ENCODE data around the gene ETFB. TPM values are rescaled to one million over a fixed set of nuclear protein-coding genes. Genes with fewer than 3 reads are reported as not detected.
"Not testable (repeated sequence)": the region's sequence is repeated elsewhere in the genome, so short reads cannot be mapped to it uniquely, and the experiment has no call there.

The ETFB gene
- 41.1 and 42.4 TPM in 2 replicates for total RNA-seq
- long read RNA-seq, transcript ETFB-201 (6 exons, 900 nt) = major isoform, 11 of 17 reads
- long read RNA-seq, partial matches to known transcripts = 0 of 17 reads
- long read RNA-seq, other reads (novel, unspliced or antisense) = 2 of 17 reads

- Mint-ChIP-seq H3K4me3 (peak within 1 kb of the TSS; percentile 99), H3K36me3 (ENCODE audit: low read depth) (no peaks in the 10 kb centered on the region), H3K27me3 (ENCODE audit: low read depth) (no peaks in the 10 kb centered on the region), H3K4me1 (peaks cover 50% of the 10 kb centered on the region), H3K9me3 (no peaks in the 10 kb centered on the region), H3K27ac (ENCODE audit: unreplicated experiment) (peak within 1 kb of the TSS; percentile 99)
- no peak for DNase-seq (ENCODE audit: low read depth, low spot score)
- no peak for TF ChIP-seq CTCF (conservative IDR thresholded peaks at IDR 0.05)
These were observed at the start of gene ETFB for GRCh38 chr19:51365965-51366388. ETFB (minus strand) TSS chr19:51366388; CDS start chr19:51366326, 62 bp downstream.

GRCh38 chr19:51415187-51415586, 49.0 kb upstream of the ETFB start:
- no peak for TF ChIP-seq CTCF (conservative IDR thresholded peaks at IDR 0.05)
- no peaks in the 10 kb centered on the region for H3K4me1 Mint-ChIP-seq
- DNase-seq (ENCODE audit: low read depth, low spot score) = no peak
- no peak overlapping the region for H3K27ac Mint-ChIP-seq (ENCODE audit: unreplicated experiment)
- no peaks in the 10 kb centered on the region for H3K9me3 Mint-ChIP-seq
- peaks cover 12% of the 10 kb centered on the region for H3K27me3 Mint-ChIP-seq (ENCODE audit: low read depth)
- no peak overlapping the region for H3K4me3 Mint-ChIP-seq
- no peaks in the 10 kb centered on the region for H3K36me3 Mint-ChIP-seq (ENCODE audit: low read depth)

- no peaks in the 10 kb centered on the region for H3K4me1 Mint-ChIP-seq
- no peak overlapping the region for H3K27ac Mint-ChIP-seq (ENCODE audit: unreplicated experiment)
- TF ChIP-seq CTCF (conservative IDR thresholded peaks at IDR 0.05) = no peak
- no peaks in the 10 kb centered on the region for H3K9me3 Mint-ChIP-seq
- DNase-seq (ENCODE audit: low read depth, low spot score) = no peak
- H3K4me3 Mint-ChIP-seq = no peak overlapping the region
- H3K27me3 Mint-ChIP-seq (ENCODE audit: low read depth) = no peaks in the 10 kb centered on the region
- H3K36me3 Mint-ChIP-seq (ENCODE audit: low read depth) = no peaks in the 10 kb centered on the region
These were observed 45.0 kb upstream of the ETFB start for GRCh38 chr19:51410950-51411748.

- H3K27me3 Mint-ChIP-seq (ENCODE audit: low read depth) = no peaks in the 10 kb centered on the region
- H3K4me1 Mint-ChIP-seq = no peaks in the 10 kb centered on the region
- H3K9me3 Mint-ChIP-seq = peaks cover 7% of the 10 kb centered on the region
- TF ChIP-seq CTCF (conservative IDR thresholded peaks at IDR 0.05) = peak; percentile 54
- no peak for DNase-seq (ENCODE audit: low read depth, low spot score)
- no peak overlapping the region for H3K27ac Mint-ChIP-seq (ENCODE audit: unreplicated experiment)
- H3K36me3 Mint-ChIP-seq (ENCODE audit: low read depth) = peaks cover 10% of the 10 kb centered on the region
- H3K4me3 Mint-ChIP-seq = no peak overlapping the region
These were observed 41.4 kb upstream of the ETFB start for GRCh38 chr19:51407511-51408131.

GRCh38 chr19:51402117-51402516, 35.9 kb upstream of the ETFB start:
- TF ChIP-seq CTCF (conservative IDR thresholded peaks at IDR 0.05) = no peak
- H3K27ac Mint-ChIP-seq (ENCODE audit: unreplicated experiment) = no peak overlapping the region
- no peak overlapping the region for H3K4me3 Mint-ChIP-seq
- no peaks in the 10 kb centered on the region for H3K27me3 Mint-ChIP-seq (ENCODE audit: low read depth)
- H3K36me3 Mint-ChIP-seq (ENCODE audit: low read depth) = peaks cover 17% of the 10 kb centered on the region
- peaks cover 18% of the 10 kb centered on the region for H3K9me3 Mint-ChIP-seq
- H3K4me1 Mint-ChIP-seq = peaks cover 5% of the 10 kb centered on the region
- DNase-seq (ENCODE audit: low read depth, low spot score) = no peak

GRCh38 chr19:51399936-51400335, 33.7 kb upstream of the ETFB start:
- DNase-seq (ENCODE audit: low read depth, low spot score); H3K27me3 Mint-ChIP-seq (ENCODE audit: low read depth); H3K27ac Mint-ChIP-seq (ENCODE audit: unreplicated experiment); H3K4me3 Mint-ChIP-seq: not testable (repeated sequence)
- Mint-ChIP-seq H3K9me3 (peaks cover 18% of the 10 kb centered on the region), H3K4me1 (peaks cover 10% of the 10 kb centered on the region), H3K36me3 (ENCODE audit: low read depth) (peaks cover 17% of the 10 kb centered on the region)

Measured in neural crest cell (in vitro differentiated cells).